Measurements from ENCODE around the gene FCMR.

The FCMR gene

GRCh38 chr1:206868264-206868663 is 53.5 kb downstream of the FCMR start:
- no peaks in the 10 kb centered on the region for H3K27me3 ChIP-seq (ENCODE audit: insufficient read depth, low read depth)
- no peak for TF ChIP-seq CTCF (conservative IDR thresholded peaks at IDR 0.05; ENCODE audit: low read depth, low read length)
- no peaks in the 10 kb centered on the region for H3K36me3 ChIP-seq (ENCODE audit: insufficient read depth)
- H3K4me3 ChIP-seq (IDR thresholded peaks at IDR 0.05; ENCODE audit: insufficient read depth, low read depth, low read length): no peak overlapping the region
- no peaks in the 10 kb centered on the region for H4K20me1 ChIP-seq (ENCODE audit: insufficient read depth)
- no peak overlapping the region for H3K4me2 ChIP-seq
- H3K4me1 ChIP-seq (ENCODE audit: low read depth, poor library complexity, severe bottlenecking): peaks cover 13% of the 10 kb centered on the region
- H3K27ac ChIP-seq: no peak overlapping the region
- H3K79me2 ChIP-seq (ENCODE audit: insufficient read depth, low read depth): no peaks in the 10 kb centered on the region
- no peak overlapping the region for H3K9ac ChIP-seq
- H2AFZ ChIP-seq (ENCODE audit: low read depth): no peak overlapping the region

GRCh38 chr1:206867716-206868115 is 54.0 kb downstream of the FCMR start:
- no peak overlapping the region for H3K9ac ChIP-seq
- peaks cover 13% of the 10 kb centered on the region for H3K4me1 ChIP-seq (ENCODE audit: low read depth, poor library complexity, severe bottlenecking)
- no peak overlapping the region for H3K27ac ChIP-seq
- H2AFZ ChIP-seq (ENCODE audit: low read depth): no peak overlapping the region
- no peak for TF ChIP-seq CTCF (conservative IDR thresholded peaks at IDR 0.05; ENCODE audit: low read depth, low read length)
- H3K4me2 ChIP-seq: no peak overlapping the region
- H4K20me1 ChIP-seq (ENCODE audit: insufficient read depth): no peaks in the 10 kb centered on the region
- no peaks in the 10 kb centered on the region for H3K36me3 ChIP-seq (ENCODE audit: insufficient read depth)
- H3K27me3 ChIP-seq (ENCODE audit: insufficient read depth, low read depth): no peaks in the 10 kb centered on the region
- no peaks in the 10 kb centered on the region for H3K79me2 ChIP-seq (ENCODE audit: insufficient read depth, low read depth)
- no peak overlapping the region for H3K4me3 ChIP-seq (IDR thresholded peaks at IDR 0.05; ENCODE audit: insufficient read depth, low read depth, low read length)

- H4K20me1 ChIP-seq (ENCODE audit: insufficient read depth): no peaks in the 10 kb centered on the region
- H3K9ac ChIP-seq: no peak overlapping the region
- no peaks in the 10 kb centered on the region for H3K27me3 ChIP-seq (ENCODE audit: insufficient read depth, low read depth)
- no peaks in the 10 kb centered on the region for H3K79me2 ChIP-seq (ENCODE audit: insufficient read depth, low read depth)
- H3K4me2 ChIP-seq: no peak overlapping the region
- H3K4me1 ChIP-seq (ENCODE audit: low read depth, poor library complexity, severe bottlenecking): peaks cover 9% of the 10 kb centered on the region
- TF ChIP-seq CTCF (conservative IDR thresholded peaks at IDR 0.05; ENCODE audit: low read depth, low read length): no peak
- no peak overlapping the region for H3K27ac ChIP-seq
- H3K4me3 ChIP-seq (IDR thresholded peaks at IDR 0.05; ENCODE audit: insufficient read depth, low read depth, low read length): no peak overlapping the region
- no peaks in the 10 kb centered on the region for H3K36me3 ChIP-seq (ENCODE audit: insufficient read depth)
- no peak overlapping the region for H2AFZ ChIP-seq (ENCODE audit: low read depth)
Measured at GRCh38 chr1:206867239-206867638, 54.5 kb downstream of the FCMR start.

GRCh38 chr1:206866062-206866461 is 55.7 kb downstream of the FCMR start:
- Histone ChIP-seq H3K4me3 (IDR thresholded peaks at IDR 0.05; ENCODE audit: insufficient read depth, low read depth, low read length) (no peak overlapping the region), H3K27ac (no peak overlapping the region), H3K27me3 (ENCODE audit: insufficient read depth, low read depth) (no peaks in the 10 kb centered on the region), H4K20me1 (ENCODE audit: insufficient read depth) (no peaks in the 10 kb centered on the region), H3K4me1 (ENCODE audit: low read depth, poor library complexity, severe bottlenecking) (no peaks in the 10 kb centered on the region), H3K9ac (no peak overlapping the region), H3K4me2 (no peak overlapping the region), H3K36me3 (ENCODE audit: insufficient read depth) (no peaks in the 10 kb centered on the region), H3K79me2 (ENCODE audit: insufficient read depth, low read depth) (no peaks in the 10 kb centered on the region), H2AFZ (ENCODE audit: low read depth) (no peak overlapping the region)
- no peak for TF ChIP-seq CTCF (conservative IDR thresholded peaks at IDR 0.05; ENCODE audit: low read depth, low read length)

Data from KMS-11 (cell line).